Nephron (organoid): ENCODE results near the gene ZCCHC7.

Experiments
- H3K27ac Mint-ChIP-seq, 3 experiments: 2 replicates each; pipeline ENCODE4 v1.8.0; 2020; ENCODE audit warnings: mixed read lengths in 3 of 3, mild to moderate bottlenecking in 2 of 3, moderate library complexity in 1 of 3
- H3K27me3 Mint-ChIP-seq: 2 replicates; pipeline ENCODE4 v1.8.0; 2021; ENCODE audit warnings: low read depth, mild to moderate bottlenecking, moderate library complexity, mixed read lengths
- H3K36me3 Mint-ChIP-seq: 2 replicates; pipeline ENCODE4 v1.8.0; 2020; ENCODE audit warnings: low read depth, mixed read lengths
- H3K4me1 Mint-ChIP-seq: 2 replicates; pipeline ENCODE4 v1.8.0; 2020; ENCODE audit warnings: mixed read lengths
- H3K4me3 Mint-ChIP-seq, 3 experiments: 2 replicates each; pipeline ENCODE4 v1.8.0; 2020; ENCODE audit warnings: mild to moderate bottlenecking in 3 of 3, mixed read lengths in 3 of 3, moderate library complexity in 2 of 3
- H3K9me3 Mint-ChIP-seq: 2 replicates; pipeline ENCODE4 v1.8.0; 2020; ENCODE audit warnings: mixed read lengths
- TF ChIP-seq, protein P1 (sequence below), 3 experiments: fragments of 200-600 bp; sonication (generic); IDR thresholded peaks; one replicate each; pipeline ENCODE4 v1.5.0; 2021; ENCODE audit warnings: antibody characterized with exemption in 3 of 3; ENCODE audit not compliant: unreplicated experiment in 3 of 3

The ZCCHC7 gene

DNA sequence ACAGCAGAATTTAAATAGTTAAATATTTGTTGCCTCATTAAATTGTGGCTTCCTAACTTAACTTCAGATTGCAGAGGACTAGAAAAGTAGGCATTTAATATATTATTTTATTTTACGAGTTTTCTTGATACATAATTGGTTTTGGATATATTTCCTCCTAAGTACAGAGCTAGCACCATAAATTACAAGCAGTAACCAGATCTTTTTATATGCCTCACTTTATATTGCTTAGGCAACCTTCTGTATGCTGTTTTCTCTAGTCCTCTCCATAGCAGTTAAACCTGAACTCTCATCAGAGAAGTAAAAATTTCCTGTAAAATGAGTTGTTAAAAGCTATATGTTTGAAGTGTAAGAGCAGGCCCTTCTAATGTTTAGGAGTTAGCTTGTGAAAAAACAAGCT lies 144.2 kb downstream of the ZCCHC7 start:
- no peaks in the 10 kb centered on the region for H3K36me3 Mint-ChIP-seq
- no peaks in the 10 kb centered on the region for H3K27me3 Mint-ChIP-seq
- H3K27ac Mint-ChIP-seq: peak overlapping the region in 1 of 3 experiments; percentile 55
- TF ChIP-seq, protein P1, sequence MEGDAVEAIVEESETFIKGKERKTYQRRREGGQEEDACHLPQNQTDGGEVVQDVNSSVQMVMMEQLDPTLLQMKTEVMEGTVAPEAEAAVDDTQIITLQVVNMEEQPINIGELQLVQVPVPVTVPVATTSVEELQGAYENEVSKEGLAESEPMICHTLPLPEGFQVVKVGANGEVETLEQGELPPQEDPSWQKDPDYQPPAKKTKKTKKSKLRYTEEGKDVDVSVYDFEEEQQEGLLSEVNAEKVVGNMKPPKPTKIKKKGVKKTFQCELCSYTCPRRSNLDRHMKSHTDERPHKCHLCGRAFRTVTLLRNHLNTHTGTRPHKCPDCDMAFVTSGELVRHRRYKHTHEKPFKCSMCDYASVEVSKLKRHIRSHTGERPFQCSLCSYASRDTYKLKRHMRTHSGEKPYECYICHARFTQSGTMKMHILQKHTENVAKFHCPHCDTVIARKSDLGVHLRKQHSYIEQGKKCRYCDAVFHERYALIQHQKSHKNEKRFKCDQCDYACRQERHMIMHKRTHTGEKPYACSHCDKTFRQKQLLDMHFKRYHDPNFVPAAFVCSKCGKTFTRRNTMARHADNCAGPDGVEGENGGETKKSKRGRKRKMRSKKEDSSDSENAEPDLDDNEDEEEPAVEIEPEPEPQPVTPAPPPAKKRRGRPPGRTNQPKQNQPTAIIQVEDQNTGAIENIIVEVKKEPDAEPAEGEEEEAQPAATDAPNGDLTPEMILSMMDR (IDR thresholded peaks at IDR 0.05; ENCODE audit: unreplicated experiment in 3 of 3): no peak
- no peaks in the 10 kb centered on the region for H3K9me3 Mint-ChIP-seq
- no peak overlapping the region for H3K4me3 Mint-ChIP-seq
- H3K4me1 Mint-ChIP-seq: no peaks in the 10 kb centered on the region

DNA sequence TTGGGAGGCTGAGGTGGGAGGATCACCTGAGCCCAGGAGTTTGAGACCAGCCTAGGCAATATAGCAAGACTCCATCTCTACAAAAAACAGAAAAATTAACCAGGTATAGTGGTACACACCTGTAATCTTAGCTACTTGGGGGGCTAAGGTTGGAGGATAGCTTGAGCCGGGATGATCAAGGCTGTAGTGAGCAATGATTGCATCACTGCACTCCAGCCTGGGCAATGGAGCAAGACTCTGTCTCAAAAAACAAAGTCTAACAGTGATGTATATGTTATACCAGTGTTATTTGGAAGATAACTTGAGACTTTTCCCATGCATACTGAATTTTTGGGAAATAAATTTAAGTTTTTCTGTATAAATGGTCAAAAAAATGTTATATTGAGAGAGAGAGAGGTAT lies 146.3 kb downstream of the ZCCHC7 start:
- Mint-ChIP-seq H3K27me3 (no peaks in the 10 kb centered on the region), H3K4me3 (no peak overlapping the region), H3K27ac (no peak overlapping the region), H3K4me1 (no peaks in the 10 kb centered on the region), H3K9me3 (no peaks in the 10 kb centered on the region), H3K36me3 (no peaks in the 10 kb centered on the region)
- TF ChIP-seq, protein P1 (IDR thresholded peaks at IDR 0.05; ENCODE audit: unreplicated experiment in 3 of 3): no peak

GRCh38 chr9:37269221-37269620 lies 148.8 kb downstream of the ZCCHC7 start:
- no peak overlapping the region for H3K27ac Mint-ChIP-seq
- peaks cover 3% of the 10 kb centered on the region for H3K9me3 Mint-ChIP-seq

GRCh38 chr9:37271679-37272078 lies 151.3 kb downstream of the ZCCHC7 start:
- Mint-ChIP-seq H3K27ac (no peak overlapping the region), H3K4me1 (no peaks in the 10 kb centered on the region), H3K9me3 (peaks cover 3% of the 10 kb centered on the region), H3K4me3 (no peak overlapping the region), H3K36me3 (peaks cover 17% of the 10 kb centered on the region), H3K27me3 (no peaks in the 10 kb centered on the region)
- TF ChIP-seq, protein P1 (IDR thresholded peaks at IDR 0.05; ENCODE audit: unreplicated experiment in 3 of 3): no peak

More at GRCh38 chr9:37269221-37269620, 148.8 kb downstream of the ZCCHC7 start:
- Mint-ChIP-seq H3K27me3 (no peaks in the 10 kb centered on the region), H3K4me1 (no peaks in the 10 kb centered on the region), H3K4me3 (no peak overlapping the region), H3K36me3 (peaks cover 11% of the 10 kb centered on the region)
- TF ChIP-seq, protein P1 (IDR thresholded peaks at IDR 0.05; ENCODE audit: unreplicated experiment in 3 of 3): no peak

GRCh38 chr9:37273595-37273994 lies 153.2 kb downstream of the ZCCHC7 start:
- Mint-ChIP-seq H3K9me3 (peaks cover 3% of the 10 kb centered on the region), H3K4me1 (no peaks in the 10 kb centered on the region), H3K27ac (no peak overlapping the region), H3K4me3 (no peak overlapping the region), H3K36me3 (peaks cover 20% of the 10 kb centered on the region), H3K27me3 (no peaks in the 10 kb centered on the region)
- TF ChIP-seq, protein P1 (IDR thresholded peaks at IDR 0.05; ENCODE audit: unreplicated experiment in 3 of 3): no peak

DNA sequence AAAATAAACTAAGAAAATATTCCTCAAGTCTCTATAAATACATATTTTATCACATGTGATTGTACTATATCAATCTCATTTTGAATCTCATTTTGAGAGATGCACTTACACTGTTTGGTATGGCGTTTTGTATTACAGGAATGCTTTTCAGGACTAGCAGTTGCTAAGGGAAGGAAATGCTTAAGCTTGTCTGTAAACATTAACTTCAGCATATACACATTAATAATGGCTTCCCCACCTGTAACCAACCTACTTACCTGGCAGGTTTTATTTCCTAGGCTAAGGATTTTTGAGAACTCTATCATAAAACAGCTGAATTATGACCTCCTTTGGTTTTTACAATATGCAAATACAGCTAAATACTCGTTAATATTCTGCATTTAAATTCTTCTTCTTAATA lies 161.2 kb downstream of the ZCCHC7 start:
- Mint-ChIP-seq H3K27me3 (no peaks in the 10 kb centered on the region), H3K4me3 (no peak overlapping the region), H3K27ac (peak overlapping the region; percentile 85 to 91 (median 86)), H3K9me3 (no peaks in the 10 kb centered on the region), H3K4me1 (peaks cover 5% of the 10 kb centered on the region), H3K36me3 (peaks cover 4% of the 10 kb centered on the region)
- TF ChIP-seq, protein P1 (IDR thresholded peaks at IDR 0.05; ENCODE audit: unreplicated experiment in 3 of 3): no peak
